Measurements from ENCODE around the gene KRTAP21-3.

DNA sequence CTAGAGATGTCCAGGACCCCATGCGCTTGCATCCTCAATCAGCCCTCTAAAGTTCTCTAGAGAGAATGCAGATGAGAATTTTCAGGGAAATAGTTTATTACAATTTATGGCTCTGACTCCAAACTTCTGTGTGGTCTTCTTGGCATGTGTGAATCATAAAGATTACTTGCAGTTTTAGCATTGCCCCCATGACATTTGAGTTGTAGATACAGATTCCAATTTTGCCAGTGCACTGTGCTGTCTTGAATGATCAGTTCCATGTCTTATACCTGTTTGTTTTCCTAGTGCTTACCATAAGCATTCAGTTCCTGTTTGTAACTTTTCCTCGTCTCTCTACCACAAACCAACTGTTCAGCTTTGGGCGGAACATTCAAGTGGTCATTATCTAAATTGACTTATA, 4.8 kb downstream of the KRTAP21-3 start:
- TF ChIP-seq CTCF (IDR thresholded peaks at IDR 0.05; ENCODE audit: low read depth, low read length) (no peak), EZH2phosphoT487 (IDR thresholded peaks at IDR 0.05; ENCODE audit: low read depth) (no peak)

Data from OCI-LY3 (cell line).